A549 (cell line): Measurements from ENCODE around the gene INAFM1.

Source experiments
- CEBPB ChIP-seq, 2 experiments: fragments of >200 bp in 1 of 2; sonication (Bioruptor Twin) in 1 of 2; formaldehyde crosslinking in 1 of 2; IDR thresholded peaks; 2 replicates each; pipeline ENCODE4 v1.6.1; 2012 to 2016
- CHD2 ChIP-seq: fragments of 150-350 bp; IDR thresholded peaks from 2 replicates; pipeline ENCODE4 v1.6.1; 2014; ENCODE audit warnings: low read length; ENCODE audit not compliant: partially characterized antibody
- FOSL2 ChIP-seq, 2 experiments: fragments of 450-650 bp in 1 of 2; fragments of >200 bp in 1 of 2; sonication (Bioruptor Twin) in 1 of 2; formaldehyde crosslinking; IDR thresholded peaks; 2 replicates each; pipeline versions ENCODE4 v1.5.0 to v1.6.1; 2016 to 2020; ENCODE audit warnings: mild to moderate bottlenecking in 1 of 2, moderate library complexity in 1 of 2
- MYC ChIP-seq: IDR thresholded peaks from 2 replicates; pipeline ENCODE4 v1.6.1; 2012; ENCODE audit warnings: mild to moderate bottlenecking, inconsistent platforms, low read length, improper control_type of control experiment, borderline replicate concordance
- POLR2A ChIP-seq: IDR thresholded peaks from 2 replicates; pipeline ENCODE4 v1.6.1; 2012; ENCODE audit warnings: mild to moderate bottlenecking, low read length
- RFX5 ChIP-seq: fragments of 450-650 bp; IDR thresholded peaks from 2 replicates; pipeline ENCODE4 v1.7.1; 2014; ENCODE audit warnings: antibody characterized with exemption, mild to moderate bottlenecking, moderate library complexity
- SREBF2 ChIP-seq: fragments of 450-650 bp; IDR thresholded peaks from 2 replicates; pipeline ENCODE4 v1.6.1; 2014; ENCODE audit warnings: mild to moderate bottlenecking, moderate library complexity
- TF ChIP-seq, protein P1 (sequence below): fragments of >200 bp; sonication (Bioruptor Twin); formaldehyde crosslinking; IDR thresholded peaks from 3 replicates; pipeline ENCODE4 v1.5.1; 2016
- TF ChIP-seq, protein P2 (sequence below): fragments of 150-350 bp; IDR thresholded peaks from 2 replicates; pipeline ENCODE4 v1.6.1; 2014; ENCODE audit warnings: low read depth, mild to moderate bottlenecking, low read length
- TF ChIP-seq, protein P3 (sequence below): fragments of 200-600 bp; sonication (generic); IDR thresholded peaks from 2 replicates; pipeline ENCODE4 v1.6.1; 2016; ENCODE audit warnings: antibody characterized with exemption, mild to moderate bottlenecking, moderate library complexity

DNA sequence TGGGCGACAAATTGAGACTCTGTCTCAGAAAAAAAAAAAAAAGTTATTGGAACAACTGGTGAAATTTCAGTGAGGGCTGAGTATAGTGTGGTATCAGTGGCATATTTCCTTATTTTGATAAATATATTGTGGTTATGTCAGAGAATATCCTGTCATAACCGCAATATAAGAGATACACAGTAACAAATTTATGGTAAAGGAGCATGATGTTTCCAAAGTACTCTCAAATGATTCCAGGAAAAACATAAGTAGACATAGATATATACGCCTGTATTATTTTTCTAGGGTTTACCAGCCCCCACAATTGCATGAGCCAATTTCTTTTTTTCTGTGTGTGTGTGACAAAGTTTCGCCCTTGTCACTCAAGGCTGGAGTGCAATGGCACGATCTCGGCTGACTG lies 29.3 kb downstream of the INAFM1 start:
- TF ChIP-seq CEBPB (IDR thresholded peaks at IDR 0.05) (no peak), MYC (no peak), POLR2A (no peak), FOSL2 (IDR thresholded peaks at IDR 0.05) (no peak), FOSL2 (CRISPR knock-in tag; IDR thresholded peaks at IDR 0.05) (no peak), RFX5 (no peak), CHD2 (no peak), SREBF2 (no peak)
- TF ChIP-seq, protein P1, sequence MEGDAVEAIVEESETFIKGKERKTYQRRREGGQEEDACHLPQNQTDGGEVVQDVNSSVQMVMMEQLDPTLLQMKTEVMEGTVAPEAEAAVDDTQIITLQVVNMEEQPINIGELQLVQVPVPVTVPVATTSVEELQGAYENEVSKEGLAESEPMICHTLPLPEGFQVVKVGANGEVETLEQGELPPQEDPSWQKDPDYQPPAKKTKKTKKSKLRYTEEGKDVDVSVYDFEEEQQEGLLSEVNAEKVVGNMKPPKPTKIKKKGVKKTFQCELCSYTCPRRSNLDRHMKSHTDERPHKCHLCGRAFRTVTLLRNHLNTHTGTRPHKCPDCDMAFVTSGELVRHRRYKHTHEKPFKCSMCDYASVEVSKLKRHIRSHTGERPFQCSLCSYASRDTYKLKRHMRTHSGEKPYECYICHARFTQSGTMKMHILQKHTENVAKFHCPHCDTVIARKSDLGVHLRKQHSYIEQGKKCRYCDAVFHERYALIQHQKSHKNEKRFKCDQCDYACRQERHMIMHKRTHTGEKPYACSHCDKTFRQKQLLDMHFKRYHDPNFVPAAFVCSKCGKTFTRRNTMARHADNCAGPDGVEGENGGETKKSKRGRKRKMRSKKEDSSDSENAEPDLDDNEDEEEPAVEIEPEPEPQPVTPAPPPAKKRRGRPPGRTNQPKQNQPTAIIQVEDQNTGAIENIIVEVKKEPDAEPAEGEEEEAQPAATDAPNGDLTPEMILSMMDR: no peak
- TF ChIP-seq, protein P2, sequence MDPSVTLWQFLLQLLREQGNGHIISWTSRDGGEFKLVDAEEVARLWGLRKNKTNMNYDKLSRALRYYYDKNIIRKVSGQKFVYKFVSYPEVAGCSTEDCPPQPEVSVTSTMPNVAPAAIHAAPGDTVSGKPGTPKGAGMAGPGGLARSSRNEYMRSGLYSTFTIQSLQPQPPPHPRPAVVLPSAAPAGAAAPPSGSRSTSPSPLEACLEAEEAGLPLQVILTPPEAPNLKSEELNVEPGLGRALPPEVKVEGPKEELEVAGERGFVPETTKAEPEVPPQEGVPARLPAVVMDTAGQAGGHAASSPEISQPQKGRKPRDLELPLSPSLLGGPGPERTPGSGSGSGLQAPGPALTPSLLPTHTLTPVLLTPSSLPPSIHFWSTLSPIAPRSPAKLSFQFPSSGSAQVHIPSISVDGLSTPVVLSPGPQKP: no peak
- TF ChIP-seq, protein P3, sequence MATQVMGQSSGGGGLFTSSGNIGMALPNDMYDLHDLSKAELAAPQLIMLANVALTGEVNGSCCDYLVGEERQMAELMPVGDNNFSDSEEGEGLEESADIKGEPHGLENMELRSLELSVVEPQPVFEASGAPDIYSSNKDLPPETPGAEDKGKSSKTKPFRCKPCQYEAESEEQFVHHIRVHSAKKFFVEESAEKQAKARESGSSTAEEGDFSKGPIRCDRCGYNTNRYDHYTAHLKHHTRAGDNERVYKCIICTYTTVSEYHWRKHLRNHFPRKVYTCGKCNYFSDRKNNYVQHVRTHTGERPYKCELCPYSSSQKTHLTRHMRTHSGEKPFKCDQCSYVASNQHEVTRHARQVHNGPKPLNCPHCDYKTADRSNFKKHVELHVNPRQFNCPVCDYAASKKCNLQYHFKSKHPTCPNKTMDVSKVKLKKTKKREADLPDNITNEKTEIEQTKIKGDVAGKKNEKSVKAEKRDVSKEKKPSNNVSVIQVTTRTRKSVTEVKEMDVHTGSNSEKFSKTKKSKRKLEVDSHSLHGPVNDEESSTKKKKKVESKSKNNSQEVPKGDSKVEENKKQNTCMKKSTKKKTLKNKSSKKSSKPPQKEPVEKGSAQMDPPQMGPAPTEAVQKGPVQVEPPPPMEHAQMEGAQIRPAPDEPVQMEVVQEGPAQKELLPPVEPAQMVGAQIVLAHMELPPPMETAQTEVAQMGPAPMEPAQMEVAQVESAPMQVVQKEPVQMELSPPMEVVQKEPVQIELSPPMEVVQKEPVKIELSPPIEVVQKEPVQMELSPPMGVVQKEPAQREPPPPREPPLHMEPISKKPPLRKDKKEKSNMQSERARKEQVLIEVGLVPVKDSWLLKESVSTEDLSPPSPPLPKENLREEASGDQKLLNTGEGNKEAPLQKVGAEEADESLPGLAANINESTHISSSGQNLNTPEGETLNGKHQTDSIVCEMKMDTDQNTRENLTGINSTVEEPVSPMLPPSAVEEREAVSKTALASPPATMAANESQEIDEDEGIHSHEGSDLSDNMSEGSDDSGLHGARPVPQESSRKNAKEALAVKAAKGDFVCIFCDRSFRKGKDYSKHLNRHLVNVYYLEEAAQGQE: no peak
